Mesenchymal stem cell (in vitro differentiated cells and primary cell): ENCODE data around the gene EGFR.

Experiments used
- DNase-seq: peaks from one replicate; pipeline ENCODE4 v3.0.0-alpha.2; 2013
- H2AFZ ChIP-seq: one replicate; pipeline ENCODE4 v1.6.1; 2013; ENCODE audit warnings: low read depth, mild to moderate bottlenecking, control low read depth, inconsistent platforms, low read length, moderate library complexity
- H2AK5ac ChIP-seq: 2 replicates; pipeline ENCODE4 v1.6.1; 2013; ENCODE audit warnings: low read length, moderate library complexity, mild to moderate bottlenecking, inconsistent platforms; ENCODE audit not compliant: severe bottlenecking
- H2BK120ac ChIP-seq: one replicate; pipeline ENCODE4 v1.6.1; 2013; ENCODE audit warnings: low read depth, mild to moderate bottlenecking, inconsistent platforms, low read length, moderate library complexity
- H2BK12ac ChIP-seq, 2 experiments: one replicate each; pipeline ENCODE4 v1.6.1; 2013; ENCODE audit warnings: inconsistent platforms in 2 of 2, low read length in 2 of 2, mild to moderate bottlenecking in 2 of 2, moderate library complexity in 2 of 2, control low read depth in 1 of 2
- H2BK15ac ChIP-seq: one replicate; pipeline ENCODE4 v1.6.1; 2013; ENCODE audit warnings: mild to moderate bottlenecking, low read depth, inconsistent platforms; ENCODE audit not compliant: poor library complexity, severe bottlenecking
- H2BK5ac ChIP-seq: 2 replicates; pipeline ENCODE4 v1.6.1; 2013; ENCODE audit warnings: low read depth, mild to moderate bottlenecking, low read length, control low read depth, inconsistent platforms; ENCODE audit not compliant: poor library complexity, severe bottlenecking
- H3K14ac ChIP-seq, 2 experiments: one replicate each; pipeline ENCODE4 v1.6.1; 2013; ENCODE audit warnings: inconsistent platforms in 2 of 2, low read length in 2 of 2, control low read depth in 1 of 2, mild to moderate bottlenecking in 1 of 2, moderate library complexity in 1 of 2
- H3K18ac ChIP-seq, 2 experiments: one replicate each; pipeline ENCODE4 v1.6.1; 2013; ENCODE audit warnings: inconsistent platforms in 2 of 2, low read length in 2 of 2, control low read depth in 1 of 2, low read depth in 1 of 2, mild to moderate bottlenecking in 1 of 2
- H3K23ac ChIP-seq, 2 experiments: one replicate each; pipeline ENCODE4 v1.6.1; 2013; ENCODE audit warnings: inconsistent platforms in 2 of 2, low read length in 2 of 2, mild to moderate bottlenecking in 2 of 2, moderate library complexity in 2 of 2, control low read depth in 1 of 2
- H3K27ac ChIP-seq: 2 replicates; pipeline ENCODE4 v1.5.1; 2013; ENCODE audit warnings: mild to moderate bottlenecking, moderate library complexity, low read length, control low read depth, inconsistent platforms; ENCODE audit not compliant: poor library complexity, severe bottlenecking
- H3K27me3 ChIP-seq, 2 experiments: 2 replicates each; pipeline versions ENCODE4 v1.6.1 to v1.7.0; 2013; ENCODE audit warnings: low read length in 2 of 2, mild to moderate bottlenecking in 2 of 2, moderate library complexity in 2 of 2, control low read depth in 1 of 2, inconsistent platforms in 1 of 2; ENCODE audit not compliant: control insufficient read depth in 1 of 2, insufficient read depth in 1 of 2
- H3K36me3 ChIP-seq, 2 experiments: 2 replicates each; pipeline versions ENCODE4 v1.6.1 to v1.7.0; 2013; ENCODE audit warnings: low read length in 2 of 2, control low read depth in 1 of 2, inconsistent platforms in 1 of 2, low read depth in 1 of 2, mild to moderate bottlenecking in 1 of 2; ENCODE audit not compliant: insufficient read depth in 2 of 2, control insufficient read depth in 1 of 2
- H3K4ac ChIP-seq, 2 experiments: one replicate each; pipeline ENCODE4 v1.6.1; 2013; ENCODE audit warnings: inconsistent platforms in 2 of 2, low read length in 2 of 2, mild to moderate bottlenecking in 2 of 2, moderate library complexity in 2 of 2, control low read depth in 1 of 2, low read depth in 1 of 2
- H3K4me1 ChIP-seq: 2 replicates; pipeline ENCODE4 v1.6.1; 2013; ENCODE audit warnings: low read depth, low read length, control low read depth; ENCODE audit not compliant: control insufficient read depth, insufficient read depth
- H3K4me2 ChIP-seq: 2 replicates; pipeline ENCODE4 v1.6.1; 2013; ENCODE audit warnings: low read length, mild to moderate bottlenecking, inconsistent platforms; ENCODE audit not compliant: poor library complexity, severe bottlenecking
- H3K4me3 ChIP-seq, 2 experiments: 2 replicates each; pipeline versions ENCODE4 v1.5.1 to v1.7.0; 2013; ENCODE audit warnings: low read length in 2 of 2, mild to moderate bottlenecking in 2 of 2, control low read depth in 1 of 2, low read depth in 1 of 2; ENCODE audit not compliant: insufficient read depth in 1 of 2
- H3K79me1 ChIP-seq: replicated peaks from 2 replicates; pipeline ENCODE4 v1.6.1; 2013; ENCODE audit warnings: mild to moderate bottlenecking, control low read depth, low read length, inconsistent platforms; ENCODE audit not compliant: poor library complexity, severe bottlenecking
- H3K9ac ChIP-seq: 2 replicates; pipeline ENCODE4 v1.7.0; 2013; ENCODE audit warnings: mild to moderate bottlenecking, low read length, moderate library complexity
- H3K9me3 ChIP-seq: 2 replicates; pipeline ENCODE4 v1.7.0; 2013; ENCODE audit warnings: mild to moderate bottlenecking, low read length; ENCODE audit not compliant: control insufficient read depth
- H4K8ac ChIP-seq: one replicate; pipeline ENCODE4 v1.6.1; 2013; ENCODE audit warnings: inconsistent platforms, mild to moderate bottlenecking, low read length, moderate library complexity
- H4K91ac ChIP-seq: one replicate; pipeline ENCODE4 v1.6.1; 2013; ENCODE audit warnings: mild to moderate bottlenecking, low read length, inconsistent platforms
- WGBS: methylation state at CpG from one replicate; pipeline ENCODE4 v1.1.7; 2013; ENCODE audit warnings: mixed read lengths; 5-methylcytosine and 5-hydroxymethylcytosine counted together

EGFR gene

DNA sequence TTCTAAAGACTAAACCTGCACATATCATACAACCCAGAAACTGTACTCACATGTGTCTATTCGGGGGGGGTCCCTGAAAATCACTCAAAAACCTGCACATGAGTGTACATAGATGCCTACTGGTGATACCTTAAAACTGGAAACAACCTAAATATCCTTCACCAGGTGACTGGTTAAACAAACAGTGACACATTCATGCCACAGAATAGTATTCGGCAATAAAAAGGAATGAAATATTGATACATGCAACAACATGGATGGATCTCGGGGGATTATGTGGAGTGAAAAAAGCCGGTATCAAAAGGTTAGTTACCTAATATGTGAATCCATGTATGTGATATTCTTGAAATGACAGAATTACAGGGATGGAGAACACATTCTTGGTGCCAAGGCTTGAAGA lies 32.1 kb upstream of the EGFR start:
- H4K91ac ChIP-seq = no peak overlapping the region
- H3K23ac ChIP-seq = no peak overlapping the region
- H3K79me1 ChIP-seq = no peaks in the 10 kb centered on the region
- H2BK5ac ChIP-seq = no peak overlapping the region
- no peaks in the 10 kb centered on the region for H3K36me3 ChIP-seq
- H3K14ac ChIP-seq = no peak overlapping the region
- H4K8ac ChIP-seq = no peak overlapping the region
- H3K9me3 ChIP-seq = no peaks in the 10 kb centered on the region
- H3K27me3 ChIP-seq = no peaks in the 10 kb centered on the region
- DNase-seq = no peak
- H2BK12ac ChIP-seq = no peak overlapping the region
- H3K9ac ChIP-seq = no peak overlapping the region
- no peak overlapping the region for H2AFZ ChIP-seq
- H2AK5ac ChIP-seq = no peak overlapping the region
- no peak overlapping the region for H3K4me2 ChIP-seq
- H3K4me1 ChIP-seq = peaks cover 4% of the 10 kb centered on the region
- H2BK15ac ChIP-seq = no peak overlapping the region
- H3K27ac ChIP-seq = no peak overlapping the region
- no peak overlapping the region for H2BK120ac ChIP-seq
- H3K18ac ChIP-seq = no peak overlapping the region
- WGBS = 92% methylated on average over 4 of the region's 4 CpGs
- H3K4ac ChIP-seq = no peak overlapping the region
- no peak overlapping the region for H3K4me3 ChIP-seq

DNA sequence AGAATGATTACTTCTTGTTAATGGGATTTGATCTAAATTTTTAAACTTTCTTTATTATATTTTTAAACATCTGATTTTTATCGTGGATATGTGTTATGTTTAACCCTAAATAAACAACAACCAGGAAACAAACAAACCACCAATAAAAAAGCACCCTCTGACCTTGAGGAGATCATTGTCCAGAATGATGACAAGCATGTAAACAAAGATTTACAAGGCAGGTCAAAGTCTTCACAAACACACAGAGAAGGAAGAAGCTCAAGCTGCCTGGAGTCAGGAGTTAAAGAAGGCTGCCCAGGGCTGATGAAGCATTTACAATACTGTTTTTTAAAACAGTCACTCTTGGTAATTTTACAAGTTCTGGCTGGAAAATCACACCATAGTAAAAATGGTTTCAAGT lies 31.0 kb upstream of the EGFR start:
- Histone ChIP-seq H4K91ac (no peak overlapping the region), H3K36me3 (no peaks in the 10 kb centered on the region), H3K23ac (no peak overlapping the region), H2BK120ac (no peak overlapping the region), H2BK15ac (no peak overlapping the region), H3K14ac (no peak overlapping the region), H2AK5ac (no peak overlapping the region), H3K4ac (no peak overlapping the region), H4K8ac (no peak overlapping the region), H3K4me1 (peaks cover 4% of the 10 kb centered on the region), H3K9me3 (no peaks in the 10 kb centered on the region), H2BK12ac (no peak overlapping the region), H2BK5ac (no peak overlapping the region), H3K4me2 (no peak overlapping the region), H3K18ac (no peak overlapping the region), H2AFZ (no peak overlapping the region), H3K9ac (no peak overlapping the region), H3K27ac (no peak overlapping the region), H3K27me3 (no peaks in the 10 kb centered on the region), H3K79me1 (no peaks in the 10 kb centered on the region), H3K4me3 (no peak overlapping the region)
- peak; percentile 6 for DNase-seq
- no CpG with 5 or more reads among the region's 1 CpG for WGBS

DNA sequence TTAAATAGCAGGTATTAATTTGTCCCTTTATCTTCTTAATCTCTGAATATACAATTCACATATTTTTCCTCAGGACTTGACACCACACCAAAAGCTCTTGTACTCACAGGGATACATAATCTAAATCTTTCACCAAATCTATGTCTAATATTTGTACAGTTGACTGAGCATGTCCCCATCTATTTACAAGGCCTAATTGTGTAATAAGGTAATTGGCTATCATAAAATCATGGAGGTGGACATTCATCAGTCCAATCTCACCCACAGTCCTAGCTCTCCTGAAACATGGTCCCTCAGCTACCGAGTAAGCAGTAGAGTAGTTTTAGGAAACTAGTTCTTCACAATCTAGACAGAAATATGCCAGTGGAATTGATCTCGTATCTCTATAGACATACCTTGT lies 30.3 kb upstream of the EGFR start:
- H3K14ac ChIP-seq = no peak overlapping the region
- H3K23ac ChIP-seq = no peak overlapping the region
- no peak overlapping the region for H4K8ac ChIP-seq
- peaks cover 4% of the 10 kb centered on the region for H3K4me1 ChIP-seq
- no peak overlapping the region for H3K4me2 ChIP-seq
- H4K91ac ChIP-seq = no peak overlapping the region
- WGBS = no CpG with 5 or more reads among the region's 2 CpGs
- no peaks in the 10 kb centered on the region for H3K79me1 ChIP-seq
- H2AFZ ChIP-seq = no peak overlapping the region
- no peak overlapping the region for H2BK12ac ChIP-seq
- no peak for DNase-seq
- no peak overlapping the region for H2BK120ac ChIP-seq
- H3K36me3 ChIP-seq = no peaks in the 10 kb centered on the region
- no peak overlapping the region for H3K9ac ChIP-seq
- no peak overlapping the region for H3K4ac ChIP-seq
- H2AK5ac ChIP-seq = no peak overlapping the region
- no peak overlapping the region for H2BK5ac ChIP-seq
- H3K4me3 ChIP-seq = no peak overlapping the region
- H3K27me3 ChIP-seq = no peaks in the 10 kb centered on the region
- H3K9me3 ChIP-seq = no peaks in the 10 kb centered on the region
- no peak overlapping the region for H3K27ac ChIP-seq
- no peak overlapping the region for H3K18ac ChIP-seq
- H2BK15ac ChIP-seq = no peak overlapping the region

- Histone ChIP-seq H2BK15ac (no peak overlapping the region), H3K27ac (no peak overlapping the region), H3K4ac (no peak overlapping the region), H3K18ac (no peak overlapping the region), H3K14ac (no peak overlapping the region), H3K79me1 (no peaks in the 10 kb centered on the region), H3K4me1 (peaks cover 4% of the 10 kb centered on the region), H3K4me2 (no peak overlapping the region), H2BK12ac (no peak overlapping the region), H3K9ac (no peak overlapping the region), H2AK5ac (no peak overlapping the region), H3K9me3 (no peaks in the 10 kb centered on the region), H3K36me3 (no peaks in the 10 kb centered on the region), H2AFZ (no peak overlapping the region), H4K91ac (no peak overlapping the region), H3K23ac (no peak overlapping the region), H3K4me3 (no peak overlapping the region), H4K8ac (no peak overlapping the region), H2BK120ac (no peak overlapping the region), H3K27me3 (no peaks in the 10 kb centered on the region), H2BK5ac (no peak overlapping the region)
- no peak for DNase-seq
- WGBS = 93% methylated on average over 2 of the region's 4 CpGs
Measured at GRCh38 chr7:54989453-54990225, 29.2 kb upstream of the EGFR start.
